Panc1 (cell line): ENCODE results near the gene GRIP1.

Experiments used
- POLR2AphosphoS5 ChIP-seq: IDR thresholded peaks from 2 replicates; pipeline ENCODE4 v1.6.1; 2012; ENCODE audit warnings: mild to moderate bottlenecking, low read depth, low read length, moderate library complexity
- TCF7L2 ChIP-seq: IDR thresholded peaks from 2 replicates; pipeline ENCODE4 v1.6.1; 2011; ENCODE audit warnings: mild to moderate bottlenecking, low read depth, low read length, inconsistent platforms
- TF ChIP-seq, protein P1 (sequence below): fragments of 450-650 bp; IDR thresholded peaks from 2 replicates; pipeline ENCODE4 v1.5.1; 2017; ENCODE audit warnings: mild to moderate bottlenecking
- TF ChIP-seq, protein P2 (sequence below), 2 experiments: IDR thresholded peaks; 2 replicates each; pipeline ENCODE4 v1.6.1; 2011 to 2012; ENCODE audit warnings: low read depth in 2 of 2, control low read depth in 1 of 2, low read length in 1 of 2, mild to moderate bottlenecking in 1 of 2, moderate library complexity in 1 of 2; ENCODE audit not compliant: insufficient read depth in 1 of 2

DNA sequence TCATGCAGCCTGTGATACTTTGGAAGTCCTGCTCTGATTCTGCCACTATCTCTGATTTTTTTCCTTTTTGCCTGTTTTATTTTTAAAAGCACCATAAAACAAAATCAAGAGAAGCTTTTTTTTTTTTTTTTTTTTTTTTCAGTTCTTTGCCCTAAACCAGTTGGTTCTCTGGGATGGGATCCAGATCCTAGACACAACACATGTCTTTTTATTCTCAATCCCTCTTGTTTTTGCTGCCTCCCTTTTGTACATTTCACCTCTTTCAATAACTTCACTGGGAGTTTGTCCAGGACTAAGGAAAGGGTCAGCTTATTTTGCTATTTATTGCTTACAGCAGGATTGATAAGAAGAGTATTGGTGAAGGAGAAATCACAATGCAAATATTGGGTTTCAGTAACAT, 139.4 kb downstream of the GRIP1 start:
- TF ChIP-seq POLR2AphosphoS5 (no peak), TCF7L2 (no peak)
- TF ChIP-seq, protein P1, sequence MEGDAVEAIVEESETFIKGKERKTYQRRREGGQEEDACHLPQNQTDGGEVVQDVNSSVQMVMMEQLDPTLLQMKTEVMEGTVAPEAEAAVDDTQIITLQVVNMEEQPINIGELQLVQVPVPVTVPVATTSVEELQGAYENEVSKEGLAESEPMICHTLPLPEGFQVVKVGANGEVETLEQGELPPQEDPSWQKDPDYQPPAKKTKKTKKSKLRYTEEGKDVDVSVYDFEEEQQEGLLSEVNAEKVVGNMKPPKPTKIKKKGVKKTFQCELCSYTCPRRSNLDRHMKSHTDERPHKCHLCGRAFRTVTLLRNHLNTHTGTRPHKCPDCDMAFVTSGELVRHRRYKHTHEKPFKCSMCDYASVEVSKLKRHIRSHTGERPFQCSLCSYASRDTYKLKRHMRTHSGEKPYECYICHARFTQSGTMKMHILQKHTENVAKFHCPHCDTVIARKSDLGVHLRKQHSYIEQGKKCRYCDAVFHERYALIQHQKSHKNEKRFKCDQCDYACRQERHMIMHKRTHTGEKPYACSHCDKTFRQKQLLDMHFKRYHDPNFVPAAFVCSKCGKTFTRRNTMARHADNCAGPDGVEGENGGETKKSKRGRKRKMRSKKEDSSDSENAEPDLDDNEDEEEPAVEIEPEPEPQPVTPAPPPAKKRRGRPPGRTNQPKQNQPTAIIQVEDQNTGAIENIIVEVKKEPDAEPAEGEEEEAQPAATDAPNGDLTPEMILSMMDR, result no peak
- TF ChIP-seq, protein P2, sequence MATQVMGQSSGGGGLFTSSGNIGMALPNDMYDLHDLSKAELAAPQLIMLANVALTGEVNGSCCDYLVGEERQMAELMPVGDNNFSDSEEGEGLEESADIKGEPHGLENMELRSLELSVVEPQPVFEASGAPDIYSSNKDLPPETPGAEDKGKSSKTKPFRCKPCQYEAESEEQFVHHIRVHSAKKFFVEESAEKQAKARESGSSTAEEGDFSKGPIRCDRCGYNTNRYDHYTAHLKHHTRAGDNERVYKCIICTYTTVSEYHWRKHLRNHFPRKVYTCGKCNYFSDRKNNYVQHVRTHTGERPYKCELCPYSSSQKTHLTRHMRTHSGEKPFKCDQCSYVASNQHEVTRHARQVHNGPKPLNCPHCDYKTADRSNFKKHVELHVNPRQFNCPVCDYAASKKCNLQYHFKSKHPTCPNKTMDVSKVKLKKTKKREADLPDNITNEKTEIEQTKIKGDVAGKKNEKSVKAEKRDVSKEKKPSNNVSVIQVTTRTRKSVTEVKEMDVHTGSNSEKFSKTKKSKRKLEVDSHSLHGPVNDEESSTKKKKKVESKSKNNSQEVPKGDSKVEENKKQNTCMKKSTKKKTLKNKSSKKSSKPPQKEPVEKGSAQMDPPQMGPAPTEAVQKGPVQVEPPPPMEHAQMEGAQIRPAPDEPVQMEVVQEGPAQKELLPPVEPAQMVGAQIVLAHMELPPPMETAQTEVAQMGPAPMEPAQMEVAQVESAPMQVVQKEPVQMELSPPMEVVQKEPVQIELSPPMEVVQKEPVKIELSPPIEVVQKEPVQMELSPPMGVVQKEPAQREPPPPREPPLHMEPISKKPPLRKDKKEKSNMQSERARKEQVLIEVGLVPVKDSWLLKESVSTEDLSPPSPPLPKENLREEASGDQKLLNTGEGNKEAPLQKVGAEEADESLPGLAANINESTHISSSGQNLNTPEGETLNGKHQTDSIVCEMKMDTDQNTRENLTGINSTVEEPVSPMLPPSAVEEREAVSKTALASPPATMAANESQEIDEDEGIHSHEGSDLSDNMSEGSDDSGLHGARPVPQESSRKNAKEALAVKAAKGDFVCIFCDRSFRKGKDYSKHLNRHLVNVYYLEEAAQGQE (IDR thresholded peaks at IDR 0.05; ENCODE audit: insufficient read depth in 1 of 2, low read depth in 2 of 2, low read length in 1 of 2), result no peak
